HG03354 (cell line): ENCODE measurements around the gene APOL6.

Experiments used
- ATAC-seq: cut with Tn5 transposase; IDR thresholded peaks from one replicate; pipeline ENCODE4 v1.9.1; 2021; ENCODE audit warnings: mild to moderate bottlenecking; ENCODE audit not compliant: unreplicated experiment, poor library complexity, severe bottlenecking

The APOL6 gene

GRCh38 chr22:35633520-35633919 lies 14.7 kb upstream of the APOL6 start:
- ATAC-seq = no peak

- ATAC-seq = no peak
These were observed 14.2 kb upstream of the APOL6 start for GRCh38 chr22:35634015-35634414.

GRCh38 chr22:35634943-35635540 lies 13.2 kb upstream of the APOL6 start:
- ATAC-seq = no peak

GRCh38 chr22:35637254-35637653 lies 11.0 kb upstream of the APOL6 start:
- ATAC-seq = no peak

GRCh38 chr22:35638001-35638400 lies 10.2 kb upstream of the APOL6 start:
- ATAC-seq = no peak

GRCh38 chr22:35638410-35638809 lies 9.8 kb upstream of the APOL6 start:
- ATAC-seq = no peak

GRCh38 chr22:35641494-35642120 lies 6.6 kb upstream of the APOL6 start:
- ATAC-seq = no peak

GRCh38 chr22:35642305-35642741 lies 5.9 kb upstream of the APOL6 start:
- ATAC-seq = no peak

GRCh38 chr22:35643991-35644390 lies 4.3 kb upstream of the APOL6 start:
- no peak for ATAC-seq

- no peak for ATAC-seq
These were observed 2.6 kb upstream of the APOL6 start for GRCh38 chr22:35645646-35646045.

- ATAC-seq = no peak
These were observed 844 bp downstream of the APOL6 start for GRCh38 chr22:35649026-35649553.

- ATAC-seq = no peak
These were observed 1.5 kb downstream of the APOL6 start for GRCh38 chr22:35649636-35650250.

- ATAC-seq = no peak
These were observed 2.8 kb downstream of the APOL6 start for GRCh38 chr22:35651085-35651484.

- no peak for ATAC-seq
These were observed 5.6 kb downstream of the APOL6 start for GRCh38 chr22:35653824-35654223.

- no peak for ATAC-seq
These were observed 8.1 kb downstream of the APOL6 start for GRCh38 chr22:35656284-35656752.

- no peak for ATAC-seq
These were observed 9.5 kb downstream of the APOL6 start for GRCh38 chr22:35657571-35658312.

- ATAC-seq = no peak
These were observed 12.3 kb downstream of the APOL6 start for GRCh38 chr22:35660291-35661127.

- no peak for ATAC-seq
These were observed 13.2 kb downstream of the APOL6 start for GRCh38 chr22:35661464-35661863.

GRCh38 chr22:35662914-35663313 lies 14.7 kb downstream of the APOL6 start:
- no peak for ATAC-seq
